ENCODE measurements around the gene ANKS1A. TPM values are rescaled to one million over a fixed set of nuclear protein-coding genes. Genes with fewer than 3 reads are reported as not detected.

The ANKS1A gene
- total RNA-seq, 1 experiment from 2014 or later: 24.0 TPM

DNA sequence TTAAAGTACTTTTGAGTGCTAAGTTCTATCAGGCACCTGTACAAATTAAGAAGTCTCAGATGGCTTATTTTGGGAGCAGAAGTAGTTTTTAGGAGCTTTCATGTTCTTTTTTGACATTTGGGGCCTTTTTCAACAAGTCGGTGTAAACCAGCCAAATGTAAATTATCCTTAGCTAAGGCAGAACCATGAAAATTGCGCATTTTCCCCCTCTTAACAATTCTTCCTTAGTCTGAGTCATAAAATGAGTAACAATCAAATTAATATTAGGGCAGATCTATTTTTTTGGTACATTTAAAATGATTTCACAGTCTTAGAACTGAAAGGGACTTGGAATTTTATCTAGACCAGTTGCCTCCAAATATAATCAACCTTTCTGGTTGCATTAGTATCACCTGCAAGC is 87.2 kb downstream of the ANKS1A start:
- TF ChIP-seq, protein P1, sequence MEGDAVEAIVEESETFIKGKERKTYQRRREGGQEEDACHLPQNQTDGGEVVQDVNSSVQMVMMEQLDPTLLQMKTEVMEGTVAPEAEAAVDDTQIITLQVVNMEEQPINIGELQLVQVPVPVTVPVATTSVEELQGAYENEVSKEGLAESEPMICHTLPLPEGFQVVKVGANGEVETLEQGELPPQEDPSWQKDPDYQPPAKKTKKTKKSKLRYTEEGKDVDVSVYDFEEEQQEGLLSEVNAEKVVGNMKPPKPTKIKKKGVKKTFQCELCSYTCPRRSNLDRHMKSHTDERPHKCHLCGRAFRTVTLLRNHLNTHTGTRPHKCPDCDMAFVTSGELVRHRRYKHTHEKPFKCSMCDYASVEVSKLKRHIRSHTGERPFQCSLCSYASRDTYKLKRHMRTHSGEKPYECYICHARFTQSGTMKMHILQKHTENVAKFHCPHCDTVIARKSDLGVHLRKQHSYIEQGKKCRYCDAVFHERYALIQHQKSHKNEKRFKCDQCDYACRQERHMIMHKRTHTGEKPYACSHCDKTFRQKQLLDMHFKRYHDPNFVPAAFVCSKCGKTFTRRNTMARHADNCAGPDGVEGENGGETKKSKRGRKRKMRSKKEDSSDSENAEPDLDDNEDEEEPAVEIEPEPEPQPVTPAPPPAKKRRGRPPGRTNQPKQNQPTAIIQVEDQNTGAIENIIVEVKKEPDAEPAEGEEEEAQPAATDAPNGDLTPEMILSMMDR (IDR thresholded peaks at IDR 0.05; ENCODE audit: insufficient read depth in 1 of 2, low read depth in 1 of 2, low read length in 1 of 2, severe bottlenecking in 1 of 2, unreplicated experiment in 1 of 2): no peak
- POLR2A ChIA-PET: no interaction called here
- CTCF ChIA-PET: no interaction called here
- Histone ChIP-seq H3K36me3 (ENCODE audit: control insufficient read depth, insufficient read depth, low read length) (no peaks in the 10 kb centered on the region), H3K4me1 (no peaks in the 10 kb centered on the region), H3K9me3 (no peaks in the 10 kb centered on the region), H3K27me3 (replicated peaks; ENCODE audit: control insufficient read depth, insufficient read depth, low read length) (no peaks in the 10 kb centered on the region), H3K4me3 (ENCODE audit: low read depth, low read length) (no peak overlapping the region)
- no peaks in the 10 kb centered on the region for H3K4me1 Mint-ChIP-seq (ENCODE audit: low read depth, unreplicated experiment)
- H3K27ac Mint-ChIP-seq (ENCODE audit: unreplicated experiment): no peak overlapping the region
- DNase-seq: no peak
- no peaks in the 10 kb centered on the region for H3K9me3 Mint-ChIP-seq (ENCODE audit: unreplicated experiment)
- H3K4me3 Mint-ChIP-seq (ENCODE audit: unreplicated experiment): no peak overlapping the region
- H3K36me3 Mint-ChIP-seq (ENCODE audit: insufficient read depth, unreplicated experiment): peaks cover 15% of the 10 kb centered on the region
- no peaks in the 10 kb centered on the region for H3K27me3 Mint-ChIP-seq (ENCODE audit: insufficient read depth, unreplicated experiment)
- no TSS peak for BruUV-seq (replicated peaks)
- intact Hi-C loops (cut with micrococcal nuclease; ENCODE audit: unreplicated experiment): no loop called here

DNA sequence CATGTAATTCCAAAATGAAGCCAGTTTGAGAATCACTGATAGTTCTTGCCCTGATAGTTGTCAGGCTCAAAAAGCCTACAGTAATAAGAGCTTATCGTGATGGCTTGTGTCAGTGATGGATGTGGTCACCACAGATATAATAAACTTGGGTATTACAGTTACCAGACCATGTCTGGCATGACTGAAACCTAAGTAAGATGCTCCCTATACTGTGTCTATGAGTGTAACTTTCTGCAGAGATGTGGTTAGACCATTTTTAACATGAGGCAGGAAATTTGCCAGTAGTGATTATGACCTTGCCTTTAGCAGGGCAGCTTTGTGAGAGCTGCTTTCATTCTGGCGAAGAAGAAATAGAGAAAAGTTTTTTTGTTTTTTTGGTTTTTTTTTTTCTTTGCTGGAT is 90.2 kb downstream of the ANKS1A start:
- Mint-ChIP-seq H3K4me3 (ENCODE audit: unreplicated experiment) (no peak overlapping the region), H3K27me3 (ENCODE audit: insufficient read depth, unreplicated experiment) (no peaks in the 10 kb centered on the region), H3K4me1 (ENCODE audit: low read depth, unreplicated experiment) (peaks cover 6% of the 10 kb centered on the region), H3K36me3 (ENCODE audit: insufficient read depth, unreplicated experiment) (peaks cover 22% of the 10 kb centered on the region), H3K27ac (ENCODE audit: unreplicated experiment) (no peak overlapping the region), H3K9me3 (ENCODE audit: unreplicated experiment) (no peaks in the 10 kb centered on the region)
- Histone ChIP-seq H3K4me1 (no peaks in the 10 kb centered on the region), H3K9me3 (no peaks in the 10 kb centered on the region), H3K4me3 (ENCODE audit: low read depth, low read length) (no peak overlapping the region), H3K27me3 (replicated peaks; ENCODE audit: control insufficient read depth, insufficient read depth, low read length) (no peaks in the 10 kb centered on the region), H3K36me3 (ENCODE audit: control insufficient read depth, insufficient read depth, low read length) (no peaks in the 10 kb centered on the region)
- intact Hi-C loops (cut with micrococcal nuclease; ENCODE audit: unreplicated experiment): no loop called here
- DNase-seq: no peak
- no TSS peak for BruUV-seq (replicated peaks)
- ChIA-PET POLR2A (no interaction called here), CTCF (no interaction called here)
- TF ChIP-seq, protein P1 (IDR thresholded peaks at IDR 0.05; ENCODE audit: insufficient read depth in 1 of 2, low read depth in 1 of 2, low read length in 1 of 2, severe bottlenecking in 1 of 2, unreplicated experiment in 1 of 2): no peak

DNA sequence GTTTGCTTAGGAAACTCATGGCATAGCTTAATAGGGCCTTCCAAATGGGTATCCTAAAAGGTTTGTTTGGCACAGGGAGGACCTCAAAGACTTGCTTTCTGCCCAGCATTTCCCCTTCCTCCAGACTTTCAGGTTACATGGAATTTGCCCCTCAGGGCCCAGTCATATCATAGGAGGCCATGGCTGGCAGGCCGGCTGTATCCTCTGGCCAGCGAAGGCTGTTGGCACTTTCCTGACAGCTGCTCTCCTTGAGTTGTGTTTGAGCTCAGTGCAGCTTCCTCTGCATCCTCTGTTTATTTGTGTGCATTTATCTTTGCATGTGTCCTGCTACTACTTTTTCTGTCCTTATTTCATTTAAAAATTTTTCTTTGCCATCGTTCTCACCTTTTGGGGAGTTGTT is 90.9 kb downstream of the ANKS1A start:
- H3K4me3 Mint-ChIP-seq (ENCODE audit: unreplicated experiment): no peak overlapping the region
- H3K36me3 Mint-ChIP-seq (ENCODE audit: insufficient read depth, unreplicated experiment): peaks cover 30% of the 10 kb centered on the region
- ChIA-PET CTCF (no interaction called here), POLR2A (no interaction called here)
- Histone ChIP-seq H3K36me3 (ENCODE audit: control insufficient read depth, insufficient read depth, low read length) (no peaks in the 10 kb centered on the region), H3K4me1 (no peaks in the 10 kb centered on the region), H3K27me3 (replicated peaks; ENCODE audit: control insufficient read depth, insufficient read depth, low read length) (no peaks in the 10 kb centered on the region), H3K4me3 (ENCODE audit: low read depth, low read length) (no peak overlapping the region), H3K9me3 (no peaks in the 10 kb centered on the region)
- DNase-seq: no peak
- H3K27ac Mint-ChIP-seq (ENCODE audit: unreplicated experiment): no peak overlapping the region
- BruUV-seq (replicated peaks): no TSS peak
- no peaks in the 10 kb centered on the region for H3K9me3 Mint-ChIP-seq (ENCODE audit: unreplicated experiment)
- H3K4me1 Mint-ChIP-seq (ENCODE audit: low read depth, unreplicated experiment): peaks cover 6% of the 10 kb centered on the region
- H3K27me3 Mint-ChIP-seq (ENCODE audit: insufficient read depth, unreplicated experiment): no peaks in the 10 kb centered on the region
- intact Hi-C loops (cut with micrococcal nuclease; ENCODE audit: unreplicated experiment): loop anchor here (10.0 kb wide), 1 partner anchor 225 kb away; no protein-coding TSS in a partner anchor
- TF ChIP-seq, protein P1 (IDR thresholded peaks at IDR 0.05; ENCODE audit: insufficient read depth in 1 of 2, low read depth in 1 of 2, low read length in 1 of 2, severe bottlenecking in 1 of 2, unreplicated experiment in 1 of 2): no peak
